ENCODE data around the gene MAMDC2. TPM values are rescaled to one million over a fixed set of nuclear protein-coding genes. Genes with fewer than 3 reads are reported as not detected.

MAMDC2 gene
- total RNA-seq, 1 donor from 2014 or later, result 76.7 TPM

GRCh38 chr9:70043285-70043684 lies 363 bp upstream of the MAMDC2 start:
- peaks cover 1% of the 10 kb centered on the region for H3K9me3 Mint-ChIP-seq (ENCODE audit: low read depth)
- peak overlapping the region; percentile 97 for H3K4me3 Mint-ChIP-seq (ENCODE audit: unreplicated experiment)
- no peak for TF ChIP-seq CTCF (IDR thresholded peaks at IDR 0.05)
- peaks cover 9% of the 10 kb centered on the region for H3K36me3 Mint-ChIP-seq (ENCODE audit: low read depth)
- H3K27me3 Mint-ChIP-seq (ENCODE audit: low read depth), result no peaks in the 10 kb centered on the region
- H3K27ac Mint-ChIP-seq (ENCODE audit: unreplicated experiment), result peak overlapping the region; percentile 82
- peaks cover 64% of the 10 kb centered on the region for H3K4me1 Mint-ChIP-seq (ENCODE audit: low read depth)
- DNase-seq (ENCODE audit: low spot score), result no peak

- Mint-ChIP-seq H3K27me3 (ENCODE audit: low read depth) (no peaks in the 10 kb centered on the region), H3K4me1 (ENCODE audit: low read depth) (peaks cover 77% of the 10 kb centered on the region), H3K9me3 (ENCODE audit: low read depth) (no peaks in the 10 kb centered on the region), H3K4me3 (ENCODE audit: unreplicated experiment) (peak overlapping the region; percentile 97), H3K27ac (ENCODE audit: unreplicated experiment) (peak overlapping the region; percentile 92), H3K36me3 (ENCODE audit: low read depth) (peaks cover 10% of the 10 kb centered on the region)
- TF ChIP-seq CTCF (IDR thresholded peaks at IDR 0.05), result no peak
- DNase-seq (ENCODE audit: low spot score), result no peak
Measured at GRCh38 chr9:70044490-70045307, 1.1 kb downstream of the MAMDC2 start.

GRCh38 chr9:70045452-70045851 lies 1.8 kb downstream of the MAMDC2 start:
- H3K36me3 Mint-ChIP-seq (ENCODE audit: low read depth), result peaks cover 10% of the 10 kb centered on the region
- H3K27ac Mint-ChIP-seq (ENCODE audit: unreplicated experiment), result peak overlapping the region; percentile 92
- H3K27me3 Mint-ChIP-seq (ENCODE audit: low read depth), result no peaks in the 10 kb centered on the region

GRCh38 chr9:70046274-70047070 lies 2.8 kb downstream of the MAMDC2 start:
- H3K4me1 Mint-ChIP-seq (ENCODE audit: low read depth), result peaks cover 83% of the 10 kb centered on the region
- no peak for DNase-seq (ENCODE audit: low spot score)
- peaks cover 10% of the 10 kb centered on the region for H3K36me3 Mint-ChIP-seq (ENCODE audit: low read depth)
- H3K27ac Mint-ChIP-seq (ENCODE audit: unreplicated experiment), result peak overlapping the region; percentile 92
- TF ChIP-seq CTCF (IDR thresholded peaks at IDR 0.05), result no peak
- no peaks in the 10 kb centered on the region for H3K27me3 Mint-ChIP-seq (ENCODE audit: low read depth)
- no peaks in the 10 kb centered on the region for H3K9me3 Mint-ChIP-seq (ENCODE audit: low read depth)
- peak overlapping the region; percentile 45 for H3K4me3 Mint-ChIP-seq (ENCODE audit: unreplicated experiment)

More at GRCh38 chr9:70045452-70045851, 1.8 kb downstream of the MAMDC2 start:
- no peaks in the 10 kb centered on the region for H3K9me3 Mint-ChIP-seq (ENCODE audit: low read depth)
- no peak for TF ChIP-seq CTCF (IDR thresholded peaks at IDR 0.05)
- no peak for DNase-seq (ENCODE audit: low spot score)
- peaks cover 82% of the 10 kb centered on the region for H3K4me1 Mint-ChIP-seq (ENCODE audit: low read depth)
- H3K4me3 Mint-ChIP-seq (ENCODE audit: unreplicated experiment), result peak overlapping the region; percentile 97

GRCh38 chr9:70049236-70049635 lies 5.6 kb downstream of the MAMDC2 start:
- Mint-ChIP-seq H3K27ac (ENCODE audit: unreplicated experiment) (peak overlapping the region; percentile 96), H3K9me3 (ENCODE audit: low read depth) (no peaks in the 10 kb centered on the region), H3K4me1 (ENCODE audit: low read depth) (peaks cover 91% of the 10 kb centered on the region), H3K27me3 (ENCODE audit: low read depth) (no peaks in the 10 kb centered on the region), H3K4me3 (ENCODE audit: unreplicated experiment) (no peak overlapping the region), H3K36me3 (ENCODE audit: low read depth) (peaks cover 12% of the 10 kb centered on the region)
- no peak for DNase-seq (ENCODE audit: low spot score)
- TF ChIP-seq CTCF (IDR thresholded peaks at IDR 0.05), result no peak
